NCI-H345 (cell line): ENCODE data around the gene FKBP10.
A peak's percentile ranks its signal among the peaks of the same experiment; 100 is the strongest.
"Not testable (repeated sequence)": the region's sequence is repeated elsewhere in the genome, so short reads cannot be mapped to it uniquely, and the experiment has no call there.

Source experiments
- DNase-seq: peaks from one replicate; lab custom pipeline; 2025; lab: John Stamatoyannopoulos, UW

The FKBP10 gene

GRCh38 chr17:41812381-41813151 lies at the start of gene FKBP10:
TSS of gene FKBP10 (plus strand) at chr17:41813004. CDS start at chr17:41813035, 31 bp downstream.
- DNase-seq: peak; percentile 46

GRCh38 chr17:41763327-41763726 lies 49.5 kb upstream of the FKBP10 start:
- no peak for DNase-seq

GRCh38 chr17:41766135-41766534 lies 46.7 kb upstream of the FKBP10 start:
- DNase-seq: no peak

GRCh38 chr17:41767324-41768042 lies 45.3 kb upstream of the FKBP10 start:
- no peak for DNase-seq

GRCh38 chr17:41768682-41769288 lies 44.0 kb upstream of the FKBP10 start:
- DNase-seq: no peak

- no peak for DNase-seq
Observed at GRCh38 chr17:41769346-41769862, 43.4 kb upstream of the FKBP10 start.

- DNase-seq: no peak
Observed at GRCh38 chr17:41769985-41770384, 42.8 kb upstream of the FKBP10 start.

- DNase-seq: no peak
Observed at GRCh38 chr17:41771389-41772206, 41.2 kb upstream of the FKBP10 start.

- peak; percentile 6 for DNase-seq
Observed at GRCh38 chr17:41772218-41772585, 40.6 kb upstream of the FKBP10 start.

- DNase-seq: no peak
Observed at GRCh38 chr17:41772586-41773189, 40.1 kb upstream of the FKBP10 start.

GRCh38 chr17:41773190-41773588 lies 39.6 kb upstream of the FKBP10 start:
- no peak for DNase-seq

- DNase-seq: no peak
Observed at GRCh38 chr17:41773731-41774193, 39.0 kb upstream of the FKBP10 start.

- no peak for DNase-seq
Observed at GRCh38 chr17:41775394-41776226, 37.2 kb upstream of the FKBP10 start.

GRCh38 chr17:41776262-41776900 lies 36.4 kb upstream of the FKBP10 start:
- DNase-seq: not testable (repeated sequence)

- no peak for DNase-seq
Observed at GRCh38 chr17:41777157-41777573, 35.6 kb upstream of the FKBP10 start.

- peak; percentile 73 for DNase-seq
Observed at GRCh38 chr17:41777574-41778188, 35.1 kb upstream of the FKBP10 start.

- DNase-seq: no peak
Observed at GRCh38 chr17:41779954-41780353, 32.9 kb upstream of the FKBP10 start.

GRCh38 chr17:41781404-41782110 lies 31.2 kb upstream of the FKBP10 start:
- no peak for DNase-seq

GRCh38 chr17:41782142-41782541 lies 30.7 kb upstream of the FKBP10 start:
- DNase-seq: no peak
